ENCODE data around the gene CFD. TPM values are rescaled to one million over a fixed set of nuclear protein-coding genes. Genes with fewer than 3 reads are reported as not detected.

Gene CFD
- total and polyA plus RNA-seq, 4 donors, result 90.8 to 227 (median 141) TPM

GRCh38 chr19:821825-822503 lies 37.5 kb upstream of the CFD start, which contains the start of gene PLPPR3:
Gene PLPPR3, minus strand, starts transcription at chr19:821955. Its CDS starts 396 bp downstream, at chr19:821559.
- DNase-seq (no peak), ATAC-seq (ENCODE audit: insufficient read depth, low FRiP score) (no peak)
- TF ChIP-seq CTCF (IDR thresholded peaks at IDR 0.05; ENCODE audit: control extremely low read depth, extremely low read depth), result no peak
- peaks cover 0 to 4% (median 0%) of the 10 kb centered on the region in 3 donors for H3K27me3 ChIP-seq (ENCODE audit: control insufficient read depth in 3 of 3, insufficient read depth in 3 of 3, low read length in 2 of 3)
- H3K9me3 ChIP-seq (ENCODE audit: control insufficient read depth in 4 of 4, insufficient read depth in 3 of 4, low read length in 3 of 4), result no peaks in the 10 kb centered on the region
- no peak within 1 kb of the TSS for H3K9ac ChIP-seq (ENCODE audit: insufficient read depth in 1 of 2, low read length in 2 of 2)
- no peak within 1 kb of the TSS for H3K27ac ChIP-seq (ENCODE audit: low read depth in 1 of 2, low read length in 1 of 2)
- no peaks in the 10 kb centered on the region for H3K36me3 ChIP-seq (ENCODE audit: control insufficient read depth in 4 of 4, insufficient read depth in 4 of 4, low read length in 4 of 4)
- 2% methylated on average over 22 to 81 of the region's 86 CpGs for WGBS, 2 donors
- H3K4me3 ChIP-seq, result no peak within 1 kb of the TSS
- peaks cover 0 to 4% (median 2%) of the 10 kb centered on the region in 5 donors for H3K4me1 ChIP-seq (ENCODE audit: control insufficient read depth in 5 of 5, insufficient read depth in 5 of 5, low read length in 5 of 5)

GRCh38 chr19:823565-824121 lies 35.8 kb upstream of the CFD start:
- Histone ChIP-seq H3K4me3 (no peak overlapping the region), H3K4me1 (ENCODE audit: control insufficient read depth in 5 of 5, insufficient read depth in 5 of 5, low read length in 5 of 5) (peaks cover 0 to 4% (median 3%) of the 10 kb centered on the region in 5 donors), H3K27me3 (ENCODE audit: control insufficient read depth in 3 of 3, insufficient read depth in 3 of 3, low read length in 2 of 3) (peaks cover 0 to 4% (median 0%) of the 10 kb centered on the region in 3 donors), H3K9me3 (ENCODE audit: control insufficient read depth in 4 of 4, insufficient read depth in 3 of 4, low read length in 3 of 4) (no peaks in the 10 kb centered on the region), H3K36me3 (ENCODE audit: control insufficient read depth in 4 of 4, insufficient read depth in 4 of 4, low read length in 4 of 4) (no peaks in the 10 kb centered on the region), H3K9ac (ENCODE audit: insufficient read depth in 1 of 2, low read length in 2 of 2) (no peak overlapping the region), H3K27ac (ENCODE audit: low read depth in 1 of 2, low read length in 1 of 2) (no peak overlapping the region)
- ATAC-seq (ENCODE audit: insufficient read depth, low FRiP score), result no peak
- no peak for DNase-seq
- 21 to 41% methylated on average over 12 of the region's 12 CpGs for WGBS, 2 donors
- TF ChIP-seq CTCF (IDR thresholded peaks at IDR 0.05; ENCODE audit: control extremely low read depth, extremely low read depth), result no peak

GRCh38 chr19:824885-825284 lies 34.6 kb upstream of the CFD start:
- TF ChIP-seq CTCF (IDR thresholded peaks at IDR 0.05; ENCODE audit: control extremely low read depth, extremely low read depth), result no peak
- no peaks in the 10 kb centered on the region for H3K9me3 ChIP-seq (ENCODE audit: control insufficient read depth in 4 of 4, insufficient read depth in 3 of 4, low read length in 3 of 4)
- peaks cover 0 to 4% (median 0%) of the 10 kb centered on the region in 3 donors for H3K27me3 ChIP-seq (ENCODE audit: control insufficient read depth in 3 of 3, insufficient read depth in 3 of 3, low read length in 2 of 3)
- H3K4me3 ChIP-seq, result no peak overlapping the region
- H3K27ac ChIP-seq (ENCODE audit: low read depth in 1 of 2, low read length in 1 of 2), result no peak overlapping the region
- ATAC-seq (ENCODE audit: insufficient read depth, low FRiP score), result no peak
- no peaks in the 10 kb centered on the region for H3K36me3 ChIP-seq (ENCODE audit: control insufficient read depth in 4 of 4, insufficient read depth in 4 of 4, low read length in 4 of 4)
- no peak for DNase-seq
- no peak overlapping the region for H3K9ac ChIP-seq (ENCODE audit: insufficient read depth in 1 of 2, low read length in 2 of 2)
- peaks cover 0 to 4% (median 3%) of the 10 kb centered on the region in 5 donors for H3K4me1 ChIP-seq (ENCODE audit: control insufficient read depth in 5 of 5, insufficient read depth in 5 of 5, low read length in 5 of 5)
- 43 to 66% methylated on average over 15 of the region's 15 CpGs for WGBS, 2 donors
